ENCODE measurements around the gene VEGFD.

The VEGFD gene

GRCh38 chrX:15299941-15300851, 84.0 kb downstream of the VEGFD start:
- no peak for DNase-seq

GRCh38 chrX:15298780-15299179, 85.4 kb downstream of the VEGFD start:
- no peak for DNase-seq

- no peak for DNase-seq
Observed at GRCh38 chrX:15298201-15298600, 86.0 kb downstream of the VEGFD start.

All from stimulated activated naive CD4-positive, alpha-beta T cell (primary cell).